ENCODE results near the gene MYL7. TPM values are rescaled to one million over a fixed set of nuclear protein-coding genes. Genes with fewer than 3 reads are reported as not detected.

MYL7 gene
- polyA plus RNA-seq, 2 of the 4 experiments (the other 2 are of a cell fraction), result not detected

- TF ChIP-seq ELK1 (IDR thresholded peaks at IDR 0.05; ENCODE audit: low read depth, low read length), result no peak
- TF ChIP-seq USF2 (IDR thresholded peaks at IDR 0.05), result no peak
- TF ChIP-seq NR3C1 (IDR thresholded peaks at IDR 0.05), result no peak
- no peak for TF ChIP-seq ATOH8 (CRISPR knock-in tag; IDR thresholded peaks at IDR 0.05; ENCODE audit: low read depth)
- TF ChIP-seq KDM5A (IDR thresholded peaks at IDR 0.05), result no peak
These were observed 24.1 kb downstream of the MYL7 start (continued) for GRCh38 chr7:44116789-44117666.

- Histone ChIP-seq H3K4me2 (no peak overlapping the region), H3K27ac (no peak overlapping the region), H3K4me3 (no peak overlapping the region), H3K9me3 (no peaks in the 10 kb centered on the region), H3K4me1 (peaks cover 4% of the 10 kb centered on the region; the same call in 1 of the 3 replicates)
- DNase-seq (ENCODE audit: low read depth in 1 of 2, low spot score in 1 of 2) (no peak), ATAC-seq (no peak), FAIRE-seq (no peak)
- TF ChIP-seq RAD21 (conservative IDR thresholded peaks at IDR 0.05 in 1 of 2, IDR thresholded peaks at IDR 0.05 in 1 of 2) (no peak), BCL3 (IDR thresholded peaks at IDR 0.05) (no peak), KDM5A (IDR thresholded peaks at IDR 0.05) (no peak), BHLHE40 (IDR thresholded peaks at IDR 0.05; ENCODE audit: low read depth, low read length) (no peak), NPAS2 (CRISPR knock-in tag; IDR thresholded peaks at IDR 0.05; ENCODE audit: borderline replicate concordance) (no peak), MAFK (IDR thresholded peaks at IDR 0.05; ENCODE audit: partially characterized antibody) (no peak), KDM1A (IDR thresholded peaks at IDR 0.05; ENCODE audit: low read depth) (no peak), POLR2AphosphoS2 (conservative IDR thresholded peaks at IDR 0.05; ENCODE audit: low read length) (no peak), USF2 (IDR thresholded peaks at IDR 0.05) (no peak), FOSL2 (IDR thresholded peaks at IDR 0.05) (no peak), FOSL2 (CRISPR knock-in tag; IDR thresholded peaks at IDR 0.05) (no peak), SMC3 (IDR thresholded peaks at IDR 0.05) (no peak), HOXA7 (CRISPR knock-in tag; IDR thresholded peaks at IDR 0.05) (no peak), ZSCAN20 (CRISPR knock-in tag; IDR thresholded peaks at IDR 0.05) (no peak), ATOH8 (CRISPR knock-in tag; IDR thresholded peaks at IDR 0.05; ENCODE audit: low read depth) (no peak), RFX5 (IDR thresholded peaks at IDR 0.05) (no peak), REST (IDR thresholded peaks at IDR 0.05) (no peak), FOSB (CRISPR knock-in tag; IDR thresholded peaks at IDR 0.05) (no peak), HDAC2 (IDR thresholded peaks at IDR 0.05) (no peak), TFCP2L1 (CRISPR knock-in tag; IDR thresholded peaks at IDR 0.05) (no peak), E2F6 (IDR thresholded peaks at IDR 0.05; ENCODE audit: borderline replicate concordance, low read depth) (no peak)
- 91% methylated on average over 12 of the region's 17 CpGs for WGBS (ENCODE audit: missing lambda C conversion rate)
- CTCF ChIA-PET, result interaction anchor here (0.9 to 2.7 kb wide), 4 partner anchors 9 to 80 kb away, joined by 3 to 7 read pairs (median 6); no protein-coding TSS in a partner anchor
- POLR2A ChIA-PET, result no interaction called here
These were observed 24.9 kb downstream of the MYL7 start for GRCh38 chr7:44116087-44116788.
